Measurements from ENCODE around the gene DGKG.

The DGKG gene

GRCh38 chr3:186318135-186318534 is 43.9 kb downstream of the DGKG start:
- DNase-seq (ENCODE audit: low spot score), result no peak

GRCh38 chr3:186317478-186317877 is 44.6 kb downstream of the DGKG start:
- no peak for DNase-seq (ENCODE audit: low spot score)

GRCh38 chr3:186316666-186317260 is 45.3 kb downstream of the DGKG start:
- no peak for DNase-seq (ENCODE audit: low spot score)

- no peak for DNase-seq (ENCODE audit: low spot score)
Measured at GRCh38 chr3:186315581-186316354, 46.3 kb downstream of the DGKG start.

GRCh38 chr3:186314896-186315295 is 47.1 kb downstream of the DGKG start:
- DNase-seq (ENCODE audit: low spot score), result no peak

- no peak for DNase-seq (ENCODE audit: low spot score)
Measured at GRCh38 chr3:186311441-186311840, 50.6 kb downstream of the DGKG start.

- DNase-seq (ENCODE audit: low spot score), result no peak
Measured at GRCh38 chr3:186308549-186308948, 53.5 kb downstream of the DGKG start.

GRCh38 chr3:186307594-186308221 is 54.3 kb downstream of the DGKG start:
- peak; percentile 15 for DNase-seq (ENCODE audit: low spot score)

GRCh38 chr3:186305286-186305685 is 56.7 kb downstream of the DGKG start:
- DNase-seq (ENCODE audit: low spot score), result no peak

- no peak for DNase-seq (ENCODE audit: low spot score)
Measured at GRCh38 chr3:186303965-186304364, 58.1 kb downstream of the DGKG start.

GRCh38 chr3:186299327-186299726 is 62.7 kb downstream of the DGKG start:
- DNase-seq (ENCODE audit: low spot score), result no peak

GRCh38 chr3:186298876-186299275 is 63.2 kb downstream of the DGKG start:
- DNase-seq (ENCODE audit: low spot score), result no peak

GRCh38 chr3:186290796-186291195 is 71.2 kb downstream of the DGKG start:
- DNase-seq (ENCODE audit: low spot score), result no peak

- DNase-seq (ENCODE audit: low spot score), result no peak
Measured at GRCh38 chr3:186287711-186288110, 74.3 kb downstream of the DGKG start.

- no peak for DNase-seq (ENCODE audit: low spot score)
Measured at GRCh38 chr3:186286114-186286513, 75.9 kb downstream of the DGKG start.

- no peak for DNase-seq (ENCODE audit: low spot score)
Measured at GRCh38 chr3:186284661-186285060, 77.4 kb downstream of the DGKG start.

GRCh38 chr3:186284349-186284652 is 77.7 kb downstream of the DGKG start:
- DNase-seq (ENCODE audit: low spot score), result no peak

- DNase-seq (ENCODE audit: low spot score), result no peak
Measured at GRCh38 chr3:186283651-186284348, 78.2 kb downstream of the DGKG start.

- no peak for DNase-seq (ENCODE audit: low spot score)
Measured at GRCh38 chr3:186283096-186283495, 78.9 kb downstream of the DGKG start.

GRCh38 chr3:186281176-186281575 is 80.9 kb downstream of the DGKG start:
- no peak for DNase-seq (ENCODE audit: low spot score)

- DNase-seq (ENCODE audit: low spot score), result no peak
Measured at GRCh38 chr3:186280737-186281136, 81.3 kb downstream of the DGKG start.

GRCh38 chr3:186277268-186277909 is 84.6 kb downstream of the DGKG start:
- no peak for DNase-seq (ENCODE audit: low spot score)

All from activated CD4-positive, alpha-beta T cell treated with anti-CD3 and anti-CD28 coated beads, Interleukin-2, Interleukin-4, amounts not matched to agents 100 ng/mL and 50 ng/mL, durations not matched to agents 16 hours and 8 hours (primary cell).